ENCODE results near the gene PCDHA13.
"Not testable (repeated sequence)": the region's sequence is repeated elsewhere in the genome, so short reads cannot be mapped to it uniquely, and the experiment has no call there.

PCDHA13 gene

DNA sequence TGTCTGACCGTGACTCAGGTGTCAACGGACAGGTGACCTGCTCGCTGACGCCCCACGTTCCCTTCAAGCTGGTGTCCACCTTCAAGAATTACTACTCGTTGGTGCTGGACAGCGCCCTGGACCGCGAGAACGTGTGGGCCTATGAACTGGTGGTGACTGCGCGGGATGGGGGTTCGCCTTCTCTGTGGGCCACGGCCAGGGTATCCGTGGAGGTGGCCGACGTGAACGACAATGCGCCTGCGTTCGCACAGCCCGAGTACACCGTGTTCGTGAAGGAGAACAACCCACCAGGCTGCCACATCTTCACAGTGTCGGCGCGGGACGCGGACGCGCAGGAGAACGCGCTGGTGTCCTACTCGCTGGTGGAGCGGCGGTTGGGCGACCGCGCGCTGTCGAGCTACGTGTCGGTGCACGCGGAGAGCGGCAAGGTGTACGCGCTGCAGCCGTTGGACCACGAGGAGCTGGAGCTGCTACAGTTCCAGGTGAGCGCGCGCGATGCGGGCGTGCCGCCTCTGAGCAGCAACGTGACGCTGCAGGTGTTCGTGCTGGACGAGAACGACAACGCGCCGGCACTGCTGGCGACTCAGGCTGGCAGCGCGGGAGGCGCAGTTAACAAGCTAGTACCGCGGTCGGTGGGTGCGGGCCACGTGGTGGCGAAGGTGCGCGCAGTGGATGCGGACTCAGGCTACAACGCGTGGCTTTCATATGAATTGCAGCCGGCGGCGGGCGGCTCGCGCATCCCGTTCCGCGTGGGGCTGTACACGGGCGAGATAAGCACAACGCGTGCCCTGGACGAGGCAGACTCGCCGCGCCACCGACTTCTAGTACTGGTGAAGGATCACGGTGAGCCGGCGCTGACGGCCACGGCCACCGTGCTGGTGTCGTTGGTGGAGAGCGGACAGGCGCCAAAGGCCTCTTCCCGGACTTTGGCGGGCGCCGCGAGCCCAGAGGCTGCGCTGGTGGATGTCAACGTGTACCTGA is 11.4 kb upstream of the PCDHA13 start:
- no peak for DNase-seq

- DNase-seq: no peak
Measured at GRCh38 chr5:140875085-140876065, 6.5 kb upstream of the PCDHA13 start, which contains the start of gene PCDHA12. Gene PCDHA12 (plus strand): TSS chr5:140875308. CDS start chr5:140875473, 165 bp downstream.

- DNase-seq: not testable (repeated sequence)
Measured at GRCh38 chr5:140876541-140877261, 5.2 kb upstream of the PCDHA13 start.

DNA sequence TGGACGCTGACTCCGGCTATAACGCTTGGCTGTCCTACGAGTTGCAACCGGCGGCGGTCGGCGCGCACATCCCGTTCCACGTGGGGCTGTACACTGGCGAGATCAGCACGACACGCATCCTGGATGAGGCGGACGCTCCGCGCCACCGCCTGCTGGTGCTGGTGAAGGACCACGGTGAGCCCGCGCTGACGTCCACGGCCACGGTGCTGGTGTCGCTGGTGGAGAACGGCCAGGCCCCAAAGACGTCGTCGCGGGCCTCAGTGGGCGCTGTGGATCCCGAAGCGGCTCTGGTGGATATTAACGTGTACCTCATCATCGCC is 4.7 kb upstream of the PCDHA13 start:
- no peak for DNase-seq

- DNase-seq: no peak
Measured at GRCh38 chr5:140882591-140882899, 621 bp downstream of the PCDHA13 start.

DNA sequence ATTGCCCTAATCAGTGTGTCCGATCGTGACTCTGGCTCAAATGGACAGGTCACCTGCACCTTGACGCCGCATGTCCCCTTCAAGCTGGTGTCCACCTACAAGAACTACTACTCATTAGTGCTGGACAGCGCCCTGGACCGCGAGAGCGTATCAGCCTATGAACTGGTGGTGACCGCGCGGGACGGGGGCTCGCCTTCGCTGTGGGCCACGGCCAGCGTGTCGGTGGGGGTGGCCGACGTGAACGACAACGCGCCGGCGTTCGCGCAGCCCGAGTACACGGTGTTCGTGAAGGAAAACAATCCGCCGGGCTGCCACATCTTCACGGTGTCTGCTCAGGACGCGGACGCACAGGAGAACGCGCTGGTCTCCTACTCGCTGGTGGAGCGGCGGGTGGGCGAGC is 1.4 kb downstream of the PCDHA13 start:
- DNase-seq: no peak

DNA sequence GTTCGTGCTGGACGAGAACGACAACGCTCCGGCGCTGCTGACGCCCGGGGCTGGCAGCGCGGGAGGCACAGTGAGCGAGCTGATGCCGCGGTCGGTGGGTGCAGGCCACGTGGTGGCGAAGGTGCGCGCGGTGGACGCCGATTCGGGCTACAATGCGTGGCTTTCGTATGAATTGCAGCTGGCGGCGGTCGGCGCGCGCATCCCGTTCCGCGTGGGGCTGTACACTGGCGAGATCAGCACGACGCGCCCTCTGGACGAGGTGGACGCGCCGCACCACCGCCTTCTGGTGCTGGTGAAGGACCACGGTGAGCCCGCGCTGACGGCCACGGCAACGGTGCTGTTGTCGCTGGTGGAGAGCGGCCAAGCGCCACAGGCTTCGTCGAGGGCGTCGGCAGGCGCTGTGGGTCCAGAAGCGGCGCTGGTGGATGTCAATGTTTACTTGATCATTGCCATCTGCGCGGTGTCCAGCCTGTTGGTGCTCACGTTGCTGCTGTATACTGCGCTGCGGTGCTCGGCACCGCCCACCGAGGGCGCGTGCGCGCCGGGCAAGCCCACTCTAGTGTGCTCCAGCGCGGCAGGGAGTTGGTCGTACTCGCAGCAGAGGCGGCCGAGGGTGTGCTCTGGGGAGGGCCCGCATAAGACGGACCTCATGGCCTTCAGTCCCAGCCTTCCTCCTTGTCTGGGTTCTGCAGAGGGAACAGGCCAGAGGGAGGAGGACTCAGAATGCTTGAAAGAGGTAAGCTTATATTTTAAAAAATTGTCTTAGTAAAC is 2.2 kb downstream of the PCDHA13 start:
- DNase-seq: no peak

GRCh38 chr5:140916325-140916724 is 34.4 kb downstream of the PCDHA13 start:
- no peak for DNase-seq

DNA sequence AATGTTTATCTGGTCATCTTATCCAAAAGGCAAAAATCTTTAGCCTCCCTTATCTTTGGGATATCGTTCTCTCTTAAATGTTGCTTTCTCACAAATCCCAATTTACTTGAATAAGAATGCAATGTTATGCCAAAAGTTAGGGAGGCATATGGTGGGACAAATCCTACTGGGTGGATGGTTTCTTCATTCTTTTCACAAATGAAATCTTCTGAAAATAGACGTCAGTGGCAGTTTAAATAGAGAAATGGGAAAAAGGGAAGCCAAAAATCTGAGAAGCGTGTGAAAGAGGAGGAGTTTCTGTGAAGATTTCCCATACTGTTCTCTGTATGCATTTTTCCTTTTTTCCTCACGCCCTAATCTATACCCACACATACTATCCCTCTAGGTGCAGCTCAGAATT is 41.7 kb downstream of the PCDHA13 start:
- no peak for DNase-seq

DNA sequence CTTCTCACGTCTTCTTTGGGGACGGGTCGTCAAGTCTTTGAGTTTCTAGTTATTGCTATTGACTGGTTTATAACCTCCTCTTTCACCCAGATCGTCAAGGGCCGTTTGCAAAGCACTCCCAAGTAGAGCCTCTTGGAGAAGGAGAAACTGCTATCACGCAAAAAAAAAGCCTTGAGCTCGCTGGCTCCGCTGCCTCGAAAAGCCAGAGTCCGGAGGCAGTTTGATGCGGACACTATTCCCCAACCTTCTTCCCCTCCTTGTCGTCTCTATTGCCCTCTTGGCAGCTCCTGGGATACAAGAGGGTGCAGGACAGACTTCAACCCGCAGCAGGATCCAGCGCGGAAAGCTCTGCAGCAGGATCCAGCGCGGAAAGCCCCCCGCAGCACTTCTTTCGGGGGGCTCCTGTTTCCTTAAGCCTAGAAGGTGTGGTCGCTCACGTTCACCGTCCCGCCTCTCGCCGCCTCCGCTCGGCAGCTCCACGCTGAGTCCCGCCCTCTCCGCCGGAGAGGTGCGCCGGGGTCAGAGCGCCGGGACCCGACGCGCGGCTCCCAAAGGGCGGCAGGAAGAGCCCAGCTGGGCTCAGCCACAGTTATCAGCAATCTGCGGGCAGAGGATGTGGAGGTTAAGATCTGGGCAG is 44.0 kb downstream of the PCDHA13 start, which contains the start of gene PCDHAC1:
Gene PCDHAC1 (plus strand): TSS at position 494 of the 637 bp plus-strand sequence. CDS start 594 bp downstream, outside the sequence.
- DNase-seq: no peak

GRCh38 chr5:140926443-140927227 is 44.7 kb downstream of the PCDHA13 start:
- DNase-seq: peak; percentile 32

GRCh38 chr5:140927228-140927573 is 45.3 kb downstream of the PCDHA13 start:
- DNase-seq: no peak
